DOHH2 (cell line): ENCODE data around the gene MLH1.
A peak's percentile ranks its signal among the peaks of the same experiment; 100 is the strongest.

ENCODE experiments used
- H3F3A ChIP-seq: fragments of 200-600 bp; sonication (generic), shearing (Covaris generic); 2 replicates; pipeline ENCODE4 v1.6.0; 2016; ENCODE audit warnings: antibody characterized with exemption, mild to moderate bottlenecking; ENCODE audit not compliant: control insufficient read depth, insufficient read depth
- H3K27ac ChIP-seq: fragments of 200-600 bp; sonication (generic); 2 replicates; pipeline ENCODE4 v1.5.1; 2014; ENCODE audit warnings: low read depth, mild to moderate bottlenecking, low read length, moderate library complexity
- H3K27me3 ChIP-seq: fragments of 200-600 bp; sonication (generic); 2 replicates; pipeline ENCODE4 v1.6.1; 2014; ENCODE audit warnings: mild to moderate bottlenecking, low read length, mixed read lengths; ENCODE audit not compliant: control insufficient read depth
- H3K36me3 ChIP-seq: fragments of 200-600 bp; sonication (generic); 2 replicates; pipeline ENCODE4 v1.6.1; 2014; ENCODE audit warnings: mild to moderate bottlenecking, low read length, moderate library complexity, mixed read lengths; ENCODE audit not compliant: control insufficient read depth
- H3K4me1 ChIP-seq: fragments of 200-600 bp; sonication (generic); 2 replicates; pipeline ENCODE4 v1.6.1; 2014; ENCODE audit warnings: mild to moderate bottlenecking, low read length, mixed read lengths; ENCODE audit not compliant: control insufficient read depth
- H3K4me2 ChIP-seq: fragments of 200-600 bp; sonication (generic); 2 replicates; pipeline ENCODE4 v1.6.0; 2014; ENCODE audit warnings: mild to moderate bottlenecking, low read length, moderate library complexity
- H3K4me3 ChIP-seq: fragments of 200-600 bp; sonication (generic); 2 replicates; pipeline ENCODE4 v1.5.1; 2014; ENCODE audit warnings: mild to moderate bottlenecking, low read length, mixed read lengths
- H3K79me2 ChIP-seq: fragments of 200-600 bp; sonication (generic); 2 replicates; pipeline ENCODE4 v1.6.1; 2014; ENCODE audit warnings: mild to moderate bottlenecking, low read length, mixed read lengths; ENCODE audit not compliant: control insufficient read depth
- H3K9me2 ChIP-seq: fragments of 200-600 bp; sonication (generic); replicated peaks from 2 replicates; pipeline ENCODE4 v1.6.1; 2014; ENCODE audit warnings: mild to moderate bottlenecking, low read length, mixed read lengths; ENCODE audit not compliant: control insufficient read depth
- H3K9me3 ChIP-seq: fragments of 200-600 bp; sonication (generic); 2 replicates; pipeline ENCODE4 v1.6.1; 2014; ENCODE audit warnings: antibody characterized with exemption, low read length, mixed read lengths; ENCODE audit not compliant: control insufficient read depth, insufficient read depth
- H4K20me1 ChIP-seq: fragments of 200-600 bp; sonication (generic); 2 replicates; pipeline ENCODE4 v1.6.0; 2014; ENCODE audit warnings: low read depth, mild to moderate bottlenecking, antibody characterized with exemption, low read length, moderate library complexity; ENCODE audit not compliant: control insufficient read depth, insufficient read depth
- EZH2phosphoT487 ChIP-seq: fragments of 200-600 bp; sonication (generic); IDR thresholded peaks from 2 replicates; pipeline ENCODE4 v1.6.1; 2017; ENCODE audit warnings: borderline replicate concordance, mild to moderate bottlenecking, antibody characterized with exemption, low read length, moderate library complexity, mixed read lengths
- TF ChIP-seq, protein P1 (sequence below): fragments of 200-600 bp; sonication (generic); IDR thresholded peaks from one replicate; pipeline ENCODE4 v1.5.1; 2014; ENCODE audit warnings: antibody characterized with exemption, mild to moderate bottlenecking, low read depth, low read length; ENCODE audit not compliant: poor library complexity, severe bottlenecking

The MLH1 gene

DNA sequence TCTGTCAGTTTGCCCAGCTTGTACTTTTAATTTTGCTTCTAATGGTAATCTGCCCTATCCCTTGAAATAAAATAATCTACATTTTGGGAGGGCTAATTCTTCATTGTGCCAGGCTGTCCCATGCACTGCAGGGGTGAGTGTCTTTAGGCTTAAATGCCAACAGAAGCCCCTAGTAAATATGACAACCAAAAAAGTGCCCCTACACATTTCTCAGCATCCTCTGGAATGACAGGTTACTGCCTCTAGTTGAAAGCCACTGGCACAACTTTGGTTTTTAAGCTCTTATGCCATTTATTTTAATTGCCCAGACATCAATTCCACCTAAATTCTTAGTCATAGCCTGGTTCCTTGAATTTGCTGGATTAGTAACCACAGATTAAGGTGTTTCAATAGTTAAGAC is 3.8 kb upstream of the MLH1 start:
- H3K9me3 ChIP-seq, result no peaks in the 10 kb centered on the region
- H3K27me3 ChIP-seq, result no peaks in the 10 kb centered on the region
- H3K9me2 ChIP-seq, result no peaks in the 10 kb centered on the region
- peak overlapping the region; percentile 98 for H3K4me2 ChIP-seq
- H3F3A ChIP-seq, result peaks cover 25% of the 10 kb centered on the region
- H3K4me3 ChIP-seq, result peak overlapping the region; percentile 87
- no peak overlapping the region for H3K27ac ChIP-seq
- peaks cover 45% of the 10 kb centered on the region for H3K4me1 ChIP-seq
- TF ChIP-seq EZH2phosphoT487, result no peak
- TF ChIP-seq, protein P1, sequence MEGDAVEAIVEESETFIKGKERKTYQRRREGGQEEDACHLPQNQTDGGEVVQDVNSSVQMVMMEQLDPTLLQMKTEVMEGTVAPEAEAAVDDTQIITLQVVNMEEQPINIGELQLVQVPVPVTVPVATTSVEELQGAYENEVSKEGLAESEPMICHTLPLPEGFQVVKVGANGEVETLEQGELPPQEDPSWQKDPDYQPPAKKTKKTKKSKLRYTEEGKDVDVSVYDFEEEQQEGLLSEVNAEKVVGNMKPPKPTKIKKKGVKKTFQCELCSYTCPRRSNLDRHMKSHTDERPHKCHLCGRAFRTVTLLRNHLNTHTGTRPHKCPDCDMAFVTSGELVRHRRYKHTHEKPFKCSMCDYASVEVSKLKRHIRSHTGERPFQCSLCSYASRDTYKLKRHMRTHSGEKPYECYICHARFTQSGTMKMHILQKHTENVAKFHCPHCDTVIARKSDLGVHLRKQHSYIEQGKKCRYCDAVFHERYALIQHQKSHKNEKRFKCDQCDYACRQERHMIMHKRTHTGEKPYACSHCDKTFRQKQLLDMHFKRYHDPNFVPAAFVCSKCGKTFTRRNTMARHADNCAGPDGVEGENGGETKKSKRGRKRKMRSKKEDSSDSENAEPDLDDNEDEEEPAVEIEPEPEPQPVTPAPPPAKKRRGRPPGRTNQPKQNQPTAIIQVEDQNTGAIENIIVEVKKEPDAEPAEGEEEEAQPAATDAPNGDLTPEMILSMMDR, result no peak
- peaks cover 87% of the 10 kb centered on the region for H3K36me3 ChIP-seq
- peaks cover 70% of the 10 kb centered on the region for H3K79me2 ChIP-seq
- H4K20me1 ChIP-seq, result peaks cover 39% of the 10 kb centered on the region; the same call in 1 of the 2 replicates

DNA sequence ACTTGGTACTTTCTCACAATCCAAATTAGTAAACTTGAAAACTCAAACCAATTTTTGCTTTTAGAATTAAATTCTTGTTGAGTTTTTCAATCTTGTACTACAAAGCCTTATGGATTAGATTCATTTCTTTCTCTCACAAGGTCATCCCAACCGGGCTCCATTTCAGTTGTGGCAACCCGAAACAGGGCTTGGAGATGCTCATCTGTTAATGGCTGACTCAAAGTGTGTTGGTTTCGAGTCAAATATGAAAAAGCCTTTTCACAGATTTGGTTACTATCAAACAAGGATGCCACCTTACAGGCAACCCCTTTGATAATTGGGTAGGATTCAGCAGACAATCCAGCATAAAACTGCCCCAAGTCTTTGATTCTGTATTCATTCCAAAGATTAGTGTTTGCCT is 2.2 kb upstream of the MLH1 start:
- Histone ChIP-seq H3K27me3 (no peaks in the 10 kb centered on the region), H3K79me2 (peaks cover 86% of the 10 kb centered on the region), H3K9me2 (no peaks in the 10 kb centered on the region), H4K20me1 (peaks cover 39% of the 10 kb centered on the region; the same call in 1 of the 2 replicates), H3K4me1 (peaks cover 45% of the 10 kb centered on the region), H3K4me3 (peak overlapping the region; percentile 87), H3F3A (peaks cover 17% of the 10 kb centered on the region), H3K9me3 (no peaks in the 10 kb centered on the region), H3K36me3 (peaks cover 86% of the 10 kb centered on the region), H3K27ac (peak overlapping the region; percentile 82), H3K4me2 (peak overlapping the region; percentile 98)
- no peak for TF ChIP-seq EZH2phosphoT487
- TF ChIP-seq, protein P1, result no peak

DNA sequence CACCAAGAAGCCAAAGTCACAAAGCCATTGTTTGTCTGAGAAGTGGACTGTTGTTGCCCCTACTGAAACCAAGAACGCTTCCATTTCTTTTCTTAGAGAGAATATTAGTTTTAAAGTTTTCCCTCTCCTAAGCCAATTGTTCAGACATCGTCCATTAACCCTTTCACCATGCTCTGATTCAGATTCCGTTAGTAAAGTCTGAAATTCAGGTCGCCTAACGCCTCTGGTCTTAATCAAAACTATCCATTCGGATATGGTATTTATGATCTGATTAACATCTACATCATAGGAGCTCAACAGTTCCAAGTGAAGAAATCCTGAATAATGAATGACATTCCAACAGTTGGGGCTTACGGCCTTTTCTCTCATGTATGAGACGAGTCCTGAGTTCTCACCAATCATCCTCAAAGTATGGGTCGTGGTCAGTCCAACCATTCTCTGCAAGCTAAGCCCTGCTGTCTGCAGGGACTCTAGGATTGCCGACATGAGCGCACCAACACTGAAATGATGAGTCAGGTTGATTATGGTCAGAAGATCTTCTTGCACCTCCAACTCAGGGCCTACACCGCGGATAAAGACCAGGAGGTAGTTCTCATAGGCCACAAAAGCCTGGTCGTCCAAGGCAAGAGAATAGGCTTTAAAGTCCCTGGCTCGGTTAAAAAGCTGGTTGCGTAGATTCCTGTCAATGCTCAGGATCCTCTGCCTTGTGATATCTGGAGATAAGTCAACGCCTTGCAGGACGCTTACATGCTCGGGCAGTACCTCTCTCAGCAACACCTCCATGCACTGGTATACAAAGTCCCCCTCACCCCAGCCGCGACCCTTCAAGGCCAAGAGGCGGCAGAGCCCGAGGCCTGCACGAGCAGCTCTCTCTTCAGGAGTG is 1.2 kb upstream of the MLH1 start:
- Histone ChIP-seq H3K4me3 (peak overlapping the region; percentile 87), H3K79me2 (peaks cover 92% of the 10 kb centered on the region), H3K9me3 (no peaks in the 10 kb centered on the region), H3K36me3 (peaks cover 86% of the 10 kb centered on the region), H3K9me2 (no peaks in the 10 kb centered on the region), H3F3A (peaks cover 11% of the 10 kb centered on the region), H3K4me1 (peaks cover 45% of the 10 kb centered on the region), H3K27ac (peak overlapping the region; percentile 82), H4K20me1 (peaks cover 39% of the 10 kb centered on the region; the same call in 1 of the 2 replicates), H3K4me2 (peak overlapping the region; percentile 98), H3K27me3 (no peaks in the 10 kb centered on the region)
- TF ChIP-seq EZH2phosphoT487, result no peak
- TF ChIP-seq, protein P1, result no peak
